HepG2 (cell line): ENCODE data around the gene ALOX12. TPM values are rescaled to one million over a fixed set of nuclear protein-coding genes. Genes with fewer than 3 reads are reported as not detected.

Experiments used
- ATAC-seq: fragments of 200-7000 bp; cut with Tn5 transposase; 3 replicates; pipeline ENCODE4 v1.9.1; 2020; ENCODE audit warnings: mild to moderate bottlenecking, moderate library complexity
- BruUV-seq: library from RNA; stranded (reverse); fragments of 400-500 nt; replicated peaks from 2 replicates; lab custom pipeline; 2021; lab: Mats Ljungman, UMichigan
- CTCF ChIA-PET: fragments of 300-600 bp; formaldehyde crosslinking; extraction: SDS; loops from one replicate; lab custom pipeline; 2021; ENCODE audit warnings: low total read pairs, inconsistent platforms, low intra/inter-chr PET ratio; lab: Yijun Ruan, JAX
- POLR2A ChIA-PET: fragments of 350-600 bp; sonication (Branson Sonifier 250); formaldehyde crosslinking; loops from one replicate; lab custom pipeline; 2020; ENCODE audit warnings: antibody characterized with exemption, inconsistent platforms; lab: Yijun Ruan, JAX
- DNase-seq: peaks from one replicate; pipeline ENCODE4 v3.0.0-alpha.2; 2015; ENCODE audit warnings: low spot score
- FAIRE-seq: peaks from 3 replicates; lab custom pipeline; 2011; peaks lifted over from hg19 to GRCh38; lab: Jason Lieb, UNC
- H2AFZ ChIP-seq: one replicate; pipeline ENCODE4 v1.6.1; 2011; ENCODE audit warnings: low read length, inconsistent platforms
- H3K27ac ChIP-seq: fragments of 300-600 bp; 3 replicates; pipeline ENCODE4 v1.8.0; 2011; ENCODE audit warnings: mixed run types, mild to moderate bottlenecking, mixed read lengths, low read length, inconsistent platforms; ENCODE audit not compliant: insufficient read depth; ENCODE audit errors: extremely low read length
- H3K27me3 ChIP-seq, 2 experiments: fragments of 200-600 bp in 1 of 2; 2 replicates in 1 of 2; 3 replicates in 1 of 2; pipeline versions ENCODE4 v1.6.0 to v1.8.0; 2011; ENCODE audit warnings: low read length in 2 of 2, mild to moderate bottlenecking in 2 of 2, moderate library complexity in 2 of 2, inconsistent platforms in 1 of 2; ENCODE audit not compliant: insufficient read depth in 2 of 2, control insufficient read depth in 1 of 2
- H3K36me3 ChIP-seq, 2 experiments: fragments of 200-600 bp in 1 of 2; replicated peaks in 1 of 2; 2 replicates in 1 of 2; 3 replicates in 1 of 2; pipeline versions ENCODE4 v1.5.1 to v1.8.0; 2011; ENCODE audit warnings: low read length in 2 of 2, inconsistent platforms in 1 of 2; ENCODE audit not compliant: insufficient read depth in 2 of 2, control insufficient read depth in 1 of 2
- H3K4me1 ChIP-seq: 2 replicates; pipeline ENCODE4 v1.5.1; 2012; ENCODE audit warnings: low read length, inconsistent platforms; ENCODE audit not compliant: insufficient read depth
- H3K4me2 ChIP-seq: 2 replicates; pipeline ENCODE4 v1.6.0; 2011; ENCODE audit warnings: low read depth, low read length, inconsistent platforms
- H3K4me3 ChIP-seq, 3 experiments: fragments of 200-600 bp in 1 of 3; sonication (generic), shearing (Covaris generic) in 1 of 3; replicated peaks in 1 of 3; 2 replicates each; pipeline ENCODE4 v1.5.1; 2011 to 2016; ENCODE audit warnings: low read length in 3 of 3, inconsistent platforms in 2 of 3, low read depth in 2 of 3, mild to moderate bottlenecking in 2 of 3, control low read depth in 1 of 3, mixed read lengths in 1 of 3; ENCODE audit not compliant: insufficient read depth in 1 of 3
- H3K79me2 ChIP-seq: one replicate; pipeline ENCODE4 v1.6.1; 2011; ENCODE audit warnings: low read length, inconsistent platforms; ENCODE audit not compliant: insufficient read depth
- H3K9ac ChIP-seq: 2 replicates; pipeline ENCODE4 v1.6.0; 2011; ENCODE audit warnings: mild to moderate bottlenecking, low read depth, low read length, inconsistent platforms; ENCODE audit not compliant: insufficient read depth
- H3K9me3 ChIP-seq: 2 replicates; pipeline ENCODE4 v1.5.1; 2012; ENCODE audit warnings: mild to moderate bottlenecking, low read length
- H4K20me1 ChIP-seq: 2 replicates; pipeline ENCODE4 v1.6.0; 2011; ENCODE audit warnings: inconsistent platforms, mild to moderate bottlenecking, low read length, moderate library complexity; ENCODE audit not compliant: insufficient read depth
- CBX5 ChIP-seq: sonication (generic); formaldehyde crosslinking; IDR thresholded peaks from 2 replicates; pipeline ENCODE4 v1.4.0; 2020; ENCODE audit warnings: missing genetic modification reagents, borderline replicate concordance
- EED ChIP-seq: sonication (generic); formaldehyde crosslinking; IDR thresholded peaks from 2 replicates; pipeline ENCODE4 v1.5.0; 2020; ENCODE audit warnings: mild to moderate bottlenecking, missing genetic modification reagents
- GFI1 ChIP-seq: sonication (generic); formaldehyde crosslinking; IDR thresholded peaks from 2 replicates; pipeline ENCODE4 v1.5.0; 2020; ENCODE audit warnings: missing genetic modification reagents, mild to moderate bottlenecking, borderline replicate concordance
- JARID2 ChIP-seq: sonication (generic); formaldehyde crosslinking; IDR thresholded peaks from 2 replicates; pipeline ENCODE4 v1.8.1; 2023; ENCODE audit warnings: missing genetic modification reagents, inconsistent platforms; ENCODE audit not compliant: insufficient replicate concordance
- SRSF1 ChIP-seq: fragments of 200-400 bp; formaldehyde crosslinking; optimal IDR thresholded peaks from 2 replicates; pipeline ENCODE3; 2017; ENCODE audit warnings: mild to moderate bottlenecking, low read depth, low read length, moderate library complexity
- TEAD3 ChIP-seq: optimal IDR thresholded peaks from 2 replicates; pipeline ENCODE3; 2016; ENCODE audit warnings: borderline replicate concordance
- WGBS: methylation state at CpG from one replicate; pipeline ENCODE4 v1.1.6; 2017; ENCODE audit warnings: low lambda C conversion rate; 5-methylcytosine and 5-hydroxymethylcytosine counted together
- in situ Hi-C: cut with HindIII; loops from 2 replicates; pipeline ENCODE4 v1.10.0; 2017; ENCODE audit warnings: low pct_unique_long_range_greater_than_20kb; ENCODE audit not compliant: extremely low pct_ligation_motif_present
- intact Hi-C: fragments of 100-400 bp; cut with micrococcal nuclease; formaldehyde crosslinking; loops from one replicate; pipeline ENCODE4 v1.10.0; 2022; ENCODE audit not compliant: unreplicated experiment
- polyA plus RNA-seq, 8 experiments: library from polyadenylated mRNA; depleted of rRNA in 3 of 8; stranded (reverse) in 7 of 8; unstranded in 1 of 8; fragments of >200 nt; fragmentation: Illumina TruSeq in 4 of 8; extraction: Trizol in 4 of 8; gene quantifications; 2 replicates each; pipeline versions ENCODE4 v1.2.1 to v1.2.3, GENCODE V29; 2011 to 2016; ENCODE audit warnings: low read depth in 4 of 8, missing spikeins in 1 of 8, mixed read lengths in 1 of 8; ENCODE audit not compliant: insufficient read depth in 1 of 8
- total RNA-seq, 5 experiments: library from RNA; depleted of rRNA; stranded (reverse); fragments of >200 nt; fragmentation: Illumina TruSeq; extraction: Trizol; gene quantifications; 2 replicates each; pipeline ENCODE4 v1.2.3, GENCODE V29; 2016; ENCODE audit warnings: low read depth in 1 of 5
- TF ChIP-seq, protein P1 (sequence below): sonication (generic); formaldehyde crosslinking; IDR thresholded peaks from 2 replicates; pipeline ENCODE4 v1.9.0; 2021; ENCODE audit warnings: missing genetic modification reagents, borderline replicate concordance

Gene ALOX12
- total and polyA plus RNA-seq, 2 of the 13 experiments (the other 11 are each of a cell fraction or from before 2014, with no cell fraction given): not detected

DNA sequence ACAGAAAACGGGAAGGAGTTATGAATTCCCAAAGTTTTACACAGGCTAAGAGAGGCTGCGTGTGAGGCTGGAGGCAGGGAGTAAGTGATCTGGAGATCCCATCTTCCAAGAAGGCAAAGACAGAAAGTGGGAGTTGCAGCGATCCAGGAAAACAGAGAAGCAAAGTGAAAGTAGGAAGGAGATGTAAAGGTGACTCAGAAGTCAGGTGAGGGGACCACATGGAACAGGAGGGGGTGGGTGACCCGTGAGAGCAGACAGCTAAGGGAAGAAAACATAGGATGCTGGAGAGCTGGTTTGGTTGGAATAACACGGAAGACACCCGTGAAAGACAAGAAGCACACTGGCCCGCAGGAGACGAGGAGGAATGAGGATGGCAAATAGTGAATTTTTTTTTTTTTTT lies 1.3 kb downstream of the ALOX12 start:
- no peak overlapping the region for H3K9ac ChIP-seq
- ATAC-seq (no peak), FAIRE-seq (no peak), DNase-seq (no peak)
- no peaks in the 10 kb centered on the region for H3K9me3 ChIP-seq
- peaks cover 11 to 34% of the 10 kb centered on the region in 2 experiments; a peak in 4 of 5 replicates for H3K36me3 ChIP-seq
- in situ Hi-C loops (no loop called here), intact Hi-C loops (no loop called here)
- H3K4me1 ChIP-seq: no peaks in the 10 kb centered on the region
- 84% methylated on average over 8 of the region's 8 CpGs for WGBS
- no peaks in the 10 kb centered on the region for H4K20me1 ChIP-seq
- BruUV-seq: no TSS peak
- CTCF ChIA-PET: no interaction called here
- no peak overlapping the region for H3K4me3 ChIP-seq
- POLR2A ChIA-PET: no interaction called here
- H3K4me2 ChIP-seq: no peak overlapping the region
- no peak overlapping the region for H2AFZ ChIP-seq
- no peaks in the 10 kb centered on the region for H3K79me2 ChIP-seq
- H3K27me3 ChIP-seq: no peaks in the 10 kb centered on the region
- TF ChIP-seq EED (CRISPR knock-in tag) (no peak), CBX5 (no peak), SRSF1 (no peak), TEAD3 (CRISPR knock-in tag) (no peak), GFI1 (CRISPR knock-in tag) (no peak), JARID2 (no peak)
- TF ChIP-seq, protein P1, sequence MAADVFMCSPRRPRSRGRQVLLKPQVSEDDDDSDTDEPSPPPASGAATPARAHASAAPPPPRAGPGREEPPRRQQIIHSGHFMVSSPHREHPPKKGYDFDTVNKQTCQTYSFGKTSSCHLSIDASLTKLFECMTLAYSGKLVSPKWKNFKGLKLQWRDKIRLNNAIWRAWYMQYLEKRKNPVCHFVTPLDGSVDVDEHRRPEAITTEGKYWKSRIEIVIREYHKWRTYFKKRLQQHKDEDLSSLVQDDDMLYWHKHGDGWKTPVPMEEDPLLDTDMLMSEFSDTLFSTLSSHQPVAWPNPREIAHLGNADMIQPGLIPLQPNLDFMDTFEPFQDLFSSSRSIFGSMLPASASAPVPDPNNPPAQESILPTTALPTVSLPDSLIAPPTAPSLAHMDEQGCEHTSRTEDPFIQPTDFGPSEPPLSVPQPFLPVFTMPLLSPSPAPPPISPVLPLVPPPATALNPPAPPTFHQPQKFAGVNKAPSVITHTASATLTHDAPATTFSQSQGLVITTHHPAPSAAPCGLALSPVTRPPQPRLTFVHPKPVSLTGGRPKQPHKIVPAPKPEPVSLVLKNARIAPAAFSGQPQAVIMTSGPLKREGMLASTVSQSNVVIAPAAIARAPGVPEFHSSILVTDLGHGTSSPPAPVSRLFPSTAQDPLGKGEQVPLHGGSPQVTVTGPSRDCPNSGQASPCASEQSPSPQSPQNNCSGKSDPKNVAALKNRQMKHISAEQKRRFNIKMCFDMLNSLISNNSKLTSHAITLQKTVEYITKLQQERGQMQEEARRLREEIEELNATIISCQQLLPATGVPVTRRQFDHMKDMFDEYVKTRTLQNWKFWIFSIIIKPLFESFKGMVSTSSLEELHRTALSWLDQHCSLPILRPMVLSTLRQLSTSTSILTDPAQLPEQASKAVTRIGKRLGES: no peak
- no peak overlapping the region for H3K27ac ChIP-seq
